Suprapubic skin (tissue), 4 donors: ENCODE data around the gene RNF17.

Experiments used
- EP300 ChIP-seq: sonication (generic); formaldehyde crosslinking; IDR thresholded peaks from one replicate; pipeline ENCODE4 v1.6.1; 2017; ENCODE audit warnings: antibody characterized with exemption
- POLR2A ChIP-seq, 2 donors: fragments of 450-650 bp; IDR thresholded peaks; one replicate each; pipeline ENCODE4 v1.6.1; 2017; ENCODE audit warnings: antibody characterized with exemption in 2 of 2, mild to moderate bottlenecking in 2 of 2, moderate library complexity in 2 of 2
- POLR2AphosphoS5 ChIP-seq, 3 donors: sonication (generic); formaldehyde crosslinking; IDR thresholded peaks; one replicate each; pipeline ENCODE4 v1.6.1; 2017; ENCODE audit warnings: antibody characterized with exemption in 3 of 3
- TF ChIP-seq, protein P1 (sequence below), 2 donors: fragments of 200-600 bp in 1 of 2; fragments of 450-650 bp in 1 of 2; sonication (generic) in 1 of 2; IDR thresholded peaks; one replicate each; pipeline ENCODE4 v1.5.1; 2016 to 2019; ENCODE audit warnings: antibody characterized with exemption in 2 of 2, mild to moderate bottlenecking in 1 of 2, moderate library complexity in 1 of 2

- no peak for TF ChIP-seq EP300
- TF ChIP-seq, protein P1, sequence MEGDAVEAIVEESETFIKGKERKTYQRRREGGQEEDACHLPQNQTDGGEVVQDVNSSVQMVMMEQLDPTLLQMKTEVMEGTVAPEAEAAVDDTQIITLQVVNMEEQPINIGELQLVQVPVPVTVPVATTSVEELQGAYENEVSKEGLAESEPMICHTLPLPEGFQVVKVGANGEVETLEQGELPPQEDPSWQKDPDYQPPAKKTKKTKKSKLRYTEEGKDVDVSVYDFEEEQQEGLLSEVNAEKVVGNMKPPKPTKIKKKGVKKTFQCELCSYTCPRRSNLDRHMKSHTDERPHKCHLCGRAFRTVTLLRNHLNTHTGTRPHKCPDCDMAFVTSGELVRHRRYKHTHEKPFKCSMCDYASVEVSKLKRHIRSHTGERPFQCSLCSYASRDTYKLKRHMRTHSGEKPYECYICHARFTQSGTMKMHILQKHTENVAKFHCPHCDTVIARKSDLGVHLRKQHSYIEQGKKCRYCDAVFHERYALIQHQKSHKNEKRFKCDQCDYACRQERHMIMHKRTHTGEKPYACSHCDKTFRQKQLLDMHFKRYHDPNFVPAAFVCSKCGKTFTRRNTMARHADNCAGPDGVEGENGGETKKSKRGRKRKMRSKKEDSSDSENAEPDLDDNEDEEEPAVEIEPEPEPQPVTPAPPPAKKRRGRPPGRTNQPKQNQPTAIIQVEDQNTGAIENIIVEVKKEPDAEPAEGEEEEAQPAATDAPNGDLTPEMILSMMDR (IDR thresholded peaks at IDR 0.05) = no peak
- TF ChIP-seq POLR2A (IDR thresholded peaks at IDR 0.05) = no peak
- TF ChIP-seq POLR2AphosphoS5 (IDR thresholded peaks at IDR 0.05) = no peak
Measured at GRCh38 chr13:24716011-24716410, 48.0 kb upstream of the RNF17 start.
